ENCODE data around the gene RASSF10.

Gene RASSF10

GRCh38 chr11:12991426-12991825, 17.7 kb upstream of the RASSF10 start:
- in situ Hi-C loops (cut with HindIII; ENCODE audit: low sequenced_read_pairs), result loop anchor here (25.0 kb wide), 1 partner anchor 171 kb away; no protein-coding TSS in a partner anchor

DNA sequence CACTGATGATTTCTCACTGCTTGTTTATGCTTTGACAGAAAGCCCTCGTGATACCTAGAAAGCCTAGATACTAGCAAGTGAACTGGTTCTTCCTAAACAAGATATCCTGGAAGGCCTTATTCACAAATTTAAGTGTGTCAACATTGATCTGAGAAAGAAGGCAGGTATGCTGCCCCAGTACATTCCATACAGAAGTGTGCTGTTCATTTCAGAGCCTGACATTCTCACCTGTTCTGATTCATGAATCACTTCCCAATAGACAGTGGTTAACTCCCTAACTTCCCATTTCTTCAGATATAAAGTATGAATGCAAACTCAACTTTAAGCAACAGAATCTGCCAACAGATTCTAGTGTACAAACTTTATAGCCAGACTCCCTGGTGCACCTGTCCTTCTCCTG, 15.5 kb upstream of the RASSF10 start:
- in situ Hi-C loops (cut with HindIII; ENCODE audit: low sequenced_read_pairs), result loop anchor here (25.0 kb wide), 1 partner anchor 169 kb away; no protein-coding TSS in a partner anchor

GRCh38 chr11:12994476-12994875, 14.6 kb upstream of the RASSF10 start:
- in situ Hi-C loops (cut with HindIII; ENCODE audit: low sequenced_read_pairs), result loop anchor here (25.0 kb wide), 1 partner anchor 168 kb away; no protein-coding TSS in a partner anchor

GRCh38 chr11:12995188-12995587, 13.9 kb upstream of the RASSF10 start:
- in situ Hi-C loops (cut with HindIII; ENCODE audit: low sequenced_read_pairs), result loop anchor here (25.0 kb wide), 1 partner anchor 167 kb away; no protein-coding TSS in a partner anchor

DNA sequence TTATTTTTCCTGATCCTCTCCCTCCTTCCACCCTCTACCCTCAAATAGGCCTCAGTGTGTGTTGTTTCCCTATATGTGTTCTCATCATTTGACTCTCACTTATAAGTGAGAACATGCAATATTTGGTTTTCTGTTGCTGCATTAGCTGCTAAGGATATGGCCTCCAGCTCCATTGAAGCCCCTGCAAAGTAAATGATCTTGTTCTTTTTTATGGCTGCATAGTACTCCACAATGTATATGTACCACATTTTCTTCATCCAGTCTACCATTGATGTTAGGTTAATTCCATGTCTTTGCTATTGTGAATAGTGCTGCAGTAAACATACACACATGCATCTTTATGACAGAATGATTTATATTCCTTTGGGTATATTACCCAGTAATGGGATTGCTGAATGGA, 13.3 kb upstream of the RASSF10 start:
- in situ Hi-C loops (cut with HindIII; ENCODE audit: low sequenced_read_pairs), result loop anchor here (25.0 kb wide), 1 partner anchor 166 kb away; no protein-coding TSS in a partner anchor

DNA sequence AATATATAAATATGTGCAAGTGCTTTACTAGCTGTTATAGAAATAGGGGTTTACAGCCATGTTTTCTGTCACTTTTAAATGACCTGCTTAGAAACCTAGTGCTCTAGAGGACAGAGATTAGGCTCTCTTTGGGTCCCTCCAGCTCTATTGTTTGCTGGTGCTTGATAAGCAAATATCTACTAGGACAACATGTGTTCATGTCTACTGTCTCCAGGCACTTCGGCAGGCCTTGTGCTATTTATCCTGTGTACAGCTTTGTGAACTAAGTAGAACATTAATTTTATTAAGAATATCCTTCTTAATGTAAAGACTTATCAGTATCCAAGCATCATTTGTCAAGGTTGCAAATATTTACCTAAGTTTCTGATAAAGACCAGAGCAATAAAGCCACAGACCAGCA, 11.9 kb upstream of the RASSF10 start:
- in situ Hi-C loops (cut with HindIII; ENCODE audit: low sequenced_read_pairs), result loop anchor here (25.0 kb wide), 1 partner anchor 165 kb away; no protein-coding TSS in a partner anchor

GRCh38 chr11:12998336-12998735, 10.8 kb upstream of the RASSF10 start:
- in situ Hi-C loops (cut with HindIII; ENCODE audit: low sequenced_read_pairs), result loop anchor here (25.0 kb wide), 1 partner anchor 164 kb away; no protein-coding TSS in a partner anchor

DNA sequence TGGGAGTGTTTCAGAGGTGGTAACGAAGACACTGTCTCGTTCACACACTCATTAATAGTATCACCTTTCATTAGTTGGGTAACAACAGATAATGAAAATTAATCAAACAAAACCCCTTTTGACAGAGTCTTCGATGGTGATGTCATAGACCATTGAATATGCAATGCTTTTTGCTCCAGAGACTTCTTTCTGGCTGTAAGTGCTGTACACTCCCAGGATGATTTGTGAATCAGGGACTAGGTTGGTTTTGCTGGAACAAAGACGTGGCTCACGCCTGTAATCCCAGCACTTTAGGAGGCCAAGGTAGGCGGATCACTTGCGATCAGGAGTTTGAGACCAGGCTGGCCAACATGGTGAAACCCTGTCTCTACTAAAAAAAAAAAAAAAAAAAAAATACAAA, 9.5 kb upstream of the RASSF10 start:
- in situ Hi-C loops (cut with HindIII; ENCODE audit: low sequenced_read_pairs), result loop anchor here (25.0 kb wide), 1 partner anchor 163 kb away; no protein-coding TSS in a partner anchor

DNA sequence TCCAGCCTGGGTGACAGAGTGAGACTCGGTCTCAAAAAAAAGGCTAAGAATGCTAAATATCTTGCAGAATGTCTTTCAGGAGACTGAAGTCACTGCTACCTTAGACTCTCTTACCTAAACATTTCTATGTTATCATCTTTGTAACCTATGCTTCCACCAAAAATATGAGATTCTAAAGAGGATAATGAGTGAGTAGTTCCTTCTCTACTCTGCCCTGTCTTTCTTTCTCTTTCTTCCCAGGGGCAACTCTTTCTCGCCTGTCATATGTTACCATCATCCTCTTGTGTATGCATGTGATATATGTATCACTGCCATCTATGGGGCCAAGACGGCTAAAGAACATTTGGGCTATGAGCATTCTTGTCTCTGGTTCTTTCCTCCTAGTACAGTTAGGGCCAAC, 9.0 kb upstream of the RASSF10 start:
- in situ Hi-C loops (cut with HindIII; ENCODE audit: low sequenced_read_pairs), result no loop called here

- in situ Hi-C loops (cut with HindIII; ENCODE audit: low sequenced_read_pairs), result no loop called here
Measured at GRCh38 chr11:13000721-13001120, 8.4 kb upstream of the RASSF10 start.

- in situ Hi-C loops (cut with HindIII; ENCODE audit: low sequenced_read_pairs), result no loop called here
Measured at GRCh38 chr11:13003736-13004493, 5.2 kb upstream of the RASSF10 start.

GRCh38 chr11:13007182-13008060, 1.7 kb upstream of the RASSF10 start:
- in situ Hi-C loops (cut with HindIII; ENCODE audit: low sequenced_read_pairs), result no loop called here

GRCh38 chr11:13008061-13008435, 1.1 kb upstream of the RASSF10 start:
- in situ Hi-C loops (cut with HindIII; ENCODE audit: low sequenced_read_pairs), result no loop called here

DNA sequence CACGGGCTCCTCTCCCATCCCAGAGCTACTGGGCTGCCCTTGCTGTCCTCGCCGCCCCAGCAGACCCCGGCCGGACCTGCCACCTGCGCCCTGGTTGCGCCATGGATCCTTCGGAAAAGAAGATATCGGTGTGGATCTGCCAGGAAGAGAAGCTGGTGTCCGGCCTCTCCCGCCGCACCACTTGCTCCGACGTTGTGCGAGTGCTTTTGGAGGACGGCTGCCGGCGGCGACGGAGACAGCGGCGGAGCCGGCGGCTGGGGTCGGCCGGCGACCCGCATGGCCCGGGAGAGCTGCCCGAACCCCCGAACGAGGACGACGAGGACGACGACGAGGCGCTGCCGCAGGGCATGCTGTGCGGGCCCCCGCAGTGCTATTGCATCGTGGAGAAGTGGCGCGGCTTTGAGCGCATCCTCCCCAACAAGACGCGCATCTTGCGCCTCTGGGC, 382 bp downstream of the RASSF10 start:
- in situ Hi-C loops (cut with HindIII; ENCODE audit: low sequenced_read_pairs), result no loop called here

- in situ Hi-C loops (cut with HindIII; ENCODE audit: low sequenced_read_pairs), result no loop called here
Measured at GRCh38 chr11:13009921-13010748, 1.0 kb downstream of the RASSF10 start.

- in situ Hi-C loops (cut with HindIII; ENCODE audit: low sequenced_read_pairs), result no loop called here
Measured at GRCh38 chr11:13010749-13011465, 1.8 kb downstream of the RASSF10 start.

DNA sequence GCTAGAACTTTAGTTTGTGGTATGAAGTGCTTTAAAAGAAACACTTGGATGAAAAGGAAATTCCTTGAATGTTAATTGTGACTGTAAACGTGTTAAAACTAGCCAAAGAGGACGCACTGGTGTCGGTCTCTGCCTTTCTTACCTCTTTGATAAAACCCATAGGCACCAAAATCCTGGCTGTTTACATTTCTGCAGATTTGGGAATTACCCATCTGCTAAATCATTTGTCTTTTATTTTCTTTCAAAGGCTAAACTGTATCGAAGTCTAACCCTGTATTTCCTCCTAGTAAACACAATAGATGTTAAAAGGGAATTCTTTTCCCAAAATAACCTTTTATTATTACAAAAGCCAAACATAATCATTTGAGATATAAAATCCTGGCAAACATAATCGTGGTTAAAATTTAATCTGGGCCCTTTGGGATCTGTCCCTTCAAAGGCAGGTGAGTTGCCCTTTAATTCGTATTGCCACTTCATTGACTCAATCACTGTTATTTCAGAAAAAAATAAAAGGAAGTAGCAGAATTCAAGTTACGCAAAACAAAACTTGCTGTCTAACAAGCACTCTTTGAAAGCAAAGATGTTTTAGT, 2.4 kb downstream of the RASSF10 start:
- in situ Hi-C loops (cut with HindIII; ENCODE audit: low sequenced_read_pairs), result no loop called here

- in situ Hi-C loops (cut with HindIII; ENCODE audit: low sequenced_read_pairs), result no loop called here
Measured at GRCh38 chr11:13012056-13012661, 3.0 kb downstream of the RASSF10 start.

DNA sequence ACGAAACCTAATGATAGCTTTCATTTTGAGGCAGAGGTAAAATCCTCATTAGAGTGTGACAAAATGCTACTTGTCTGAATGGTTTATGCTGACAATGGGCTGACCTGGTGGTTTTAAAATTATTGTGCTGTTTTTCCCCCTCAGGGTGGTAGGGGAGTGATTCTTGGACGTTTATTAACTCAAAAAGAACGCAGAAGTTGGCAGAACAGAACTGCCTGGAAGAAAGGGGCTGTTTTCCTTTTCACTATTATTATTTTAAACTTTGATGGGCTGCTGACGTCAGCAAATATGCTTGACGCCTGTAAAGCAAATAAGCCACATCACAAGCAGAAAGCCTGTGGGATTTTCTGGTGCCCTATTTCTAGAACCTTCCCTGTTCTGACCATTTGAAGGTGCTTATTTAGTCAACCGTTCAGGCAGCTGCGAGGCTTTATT, 4.0 kb downstream of the RASSF10 start:
- in situ Hi-C loops (cut with HindIII; ENCODE audit: low sequenced_read_pairs), result no loop called here
